Kidney (tissue), 14 donors: ENCODE results near the gene NBEA. TPM values are rescaled to one million over a fixed set of nuclear protein-coding genes. Genes with fewer than 3 reads are reported as not detected.
A peak's percentile ranks its signal among the peaks of the same experiment; 100 is the strongest.

Experiments
- DNase-seq, 5 donors: peaks; one replicate each; pipeline ENCODE4 v3.0.0-alpha.2; 2013 to 2020
- FAIRE-seq: peaks from 2 replicates; lab custom pipeline; 2012; peaks lifted over from hg19 to GRCh38; lab: Jason Lieb, UNC
- H3K27ac ChIP-seq, 2 donors: one replicate each; pipeline ENCODE4 v1.7.0; 2013; ENCODE audit warnings: low read depth in 2 of 2, low read length in 2 of 2, inconsistent platforms in 1 of 2
- H3K27me3 ChIP-seq: one replicate; pipeline ENCODE4 v1.7.1; 2013; ENCODE audit warnings: low read length, inconsistent platforms; ENCODE audit not compliant: control insufficient read depth, insufficient read depth
- H3K36me3 ChIP-seq, 3 donors: one replicate each; pipeline versions ENCODE4 v1.7.0 to v1.7.1; 2013; ENCODE audit warnings: low read length in 3 of 3, control low read depth in 1 of 3, inconsistent platforms in 1 of 3; ENCODE audit not compliant: insufficient read depth in 3 of 3, control insufficient read depth in 2 of 3
- H3K4me1 ChIP-seq, 3 donors: one replicate each; pipeline versions ENCODE4 v1.7.0 to v1.7.1; 2013; ENCODE audit warnings: low read length in 3 of 3, inconsistent platforms in 1 of 3, low read depth in 1 of 3; ENCODE audit not compliant: control insufficient read depth in 2 of 3, insufficient read depth in 2 of 3
- H3K4me3 ChIP-seq, 3 donors: one replicate each; pipeline versions ENCODE4 v1.7.0 to v1.8.1; 2013; ENCODE audit warnings: low read length in 3 of 3, control low read depth in 1 of 3, inconsistent platforms in 1 of 3
- H3K9ac ChIP-seq, 3 donors: one replicate each; pipeline versions ENCODE4 v1.7.0 to v1.7.1; 2013; ENCODE audit warnings: low read length in 3 of 3, control low read depth in 1 of 3, inconsistent platforms in 1 of 3
- H3K9me3 ChIP-seq, 3 donors: one replicate each; pipeline versions ENCODE4 v1.7.0 to v1.7.1; 2013; ENCODE audit warnings: low read length in 3 of 3, control low read depth in 1 of 3, inconsistent platforms in 1 of 3; ENCODE audit not compliant: control insufficient read depth in 2 of 3, insufficient read depth in 1 of 3
- intact Hi-C: fragments of 100-400 bp; cut with DNase I; formaldehyde crosslinking; loops from one replicate; pipeline ENCODE4 v1.11.1; 2022
- polyA plus RNA-seq: library from polyadenylated mRNA; stranded (reverse); fragments of 350-450 nt; fragmentation: Illumina TruSeq; extraction: RNeasy Lipid Tissue Mini Kit (QIAGEN cat#74804); gene quantifications from one replicate; pipeline ENCODE4 v1.2.3, GENCODE V29; 2014; ENCODE audit warnings: low read depth, low replicate concordance; ENCODE audit not compliant: insufficient read depth
- total RNA-seq: library from RNA; stranded (reverse); fragmentation: NEBNext Ultra II Directional; extraction: Animal tissue kit (Norgen Biotek cat#: 25700); gene quantifications from one replicate; pipeline ENCODE4 v1.2.1, GENCODE V29; 2021
- TF ChIP-seq, protein P1 (sequence below): IDR thresholded peaks from 3 replicates; pipeline ENCODE4 v1.5.1; 2012; ENCODE audit warnings: mild to moderate bottlenecking, moderate library complexity, borderline replicate concordance; ENCODE audit not compliant: insufficient read depth; ENCODE audit errors: extremely low read depth
- donor health status: control.
- donor health status: control.
- donor health status: control.
- donor health status: control.
- donor health status: control.
- donor health status: DM: yes; HTN: yes; CAD: no.
- donor health status: Normal renal cell carcinoma (clear cell type).

The NBEA gene
- total and polyA plus RNA-seq, 2 donors from 2014 or later = 4.7 to 14.6 TPM

DNA sequence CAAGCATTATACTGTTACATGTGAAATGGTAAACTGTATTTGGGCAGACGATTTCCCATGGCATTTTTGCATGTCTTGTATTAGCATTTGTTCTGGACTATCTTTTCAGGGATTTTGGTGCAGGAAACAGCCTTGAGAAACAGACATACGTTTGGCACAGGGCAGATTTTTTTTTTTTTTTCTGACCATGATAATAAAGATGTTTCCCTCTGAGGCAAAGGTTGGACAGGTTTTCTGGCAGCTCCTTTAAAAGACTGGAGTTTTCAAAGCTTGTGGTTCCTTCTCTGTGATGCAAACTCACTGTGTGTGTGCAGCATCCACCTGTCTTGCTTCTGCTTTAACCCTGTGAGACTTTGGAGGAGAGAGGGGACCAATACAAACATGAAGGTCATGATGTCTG lies 63.0 kb downstream of the NBEA start:
- DNase-seq (no peak), FAIRE-seq (no peak)
- Histone ChIP-seq H3K27me3 (no peaks in the 10 kb centered on the region), H3K9ac (no peak overlapping the region), H3K4me3 (no peak overlapping the region), H3K4me1 (no peaks in the 10 kb centered on the region), H3K36me3 (no peaks in the 10 kb centered on the region), H3K27ac (no peak overlapping the region), H3K9me3 (no peaks in the 10 kb centered on the region)
- intact Hi-C loops = no loop called here
- TF ChIP-seq, protein P1, sequence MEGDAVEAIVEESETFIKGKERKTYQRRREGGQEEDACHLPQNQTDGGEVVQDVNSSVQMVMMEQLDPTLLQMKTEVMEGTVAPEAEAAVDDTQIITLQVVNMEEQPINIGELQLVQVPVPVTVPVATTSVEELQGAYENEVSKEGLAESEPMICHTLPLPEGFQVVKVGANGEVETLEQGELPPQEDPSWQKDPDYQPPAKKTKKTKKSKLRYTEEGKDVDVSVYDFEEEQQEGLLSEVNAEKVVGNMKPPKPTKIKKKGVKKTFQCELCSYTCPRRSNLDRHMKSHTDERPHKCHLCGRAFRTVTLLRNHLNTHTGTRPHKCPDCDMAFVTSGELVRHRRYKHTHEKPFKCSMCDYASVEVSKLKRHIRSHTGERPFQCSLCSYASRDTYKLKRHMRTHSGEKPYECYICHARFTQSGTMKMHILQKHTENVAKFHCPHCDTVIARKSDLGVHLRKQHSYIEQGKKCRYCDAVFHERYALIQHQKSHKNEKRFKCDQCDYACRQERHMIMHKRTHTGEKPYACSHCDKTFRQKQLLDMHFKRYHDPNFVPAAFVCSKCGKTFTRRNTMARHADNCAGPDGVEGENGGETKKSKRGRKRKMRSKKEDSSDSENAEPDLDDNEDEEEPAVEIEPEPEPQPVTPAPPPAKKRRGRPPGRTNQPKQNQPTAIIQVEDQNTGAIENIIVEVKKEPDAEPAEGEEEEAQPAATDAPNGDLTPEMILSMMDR = no peak

DNA sequence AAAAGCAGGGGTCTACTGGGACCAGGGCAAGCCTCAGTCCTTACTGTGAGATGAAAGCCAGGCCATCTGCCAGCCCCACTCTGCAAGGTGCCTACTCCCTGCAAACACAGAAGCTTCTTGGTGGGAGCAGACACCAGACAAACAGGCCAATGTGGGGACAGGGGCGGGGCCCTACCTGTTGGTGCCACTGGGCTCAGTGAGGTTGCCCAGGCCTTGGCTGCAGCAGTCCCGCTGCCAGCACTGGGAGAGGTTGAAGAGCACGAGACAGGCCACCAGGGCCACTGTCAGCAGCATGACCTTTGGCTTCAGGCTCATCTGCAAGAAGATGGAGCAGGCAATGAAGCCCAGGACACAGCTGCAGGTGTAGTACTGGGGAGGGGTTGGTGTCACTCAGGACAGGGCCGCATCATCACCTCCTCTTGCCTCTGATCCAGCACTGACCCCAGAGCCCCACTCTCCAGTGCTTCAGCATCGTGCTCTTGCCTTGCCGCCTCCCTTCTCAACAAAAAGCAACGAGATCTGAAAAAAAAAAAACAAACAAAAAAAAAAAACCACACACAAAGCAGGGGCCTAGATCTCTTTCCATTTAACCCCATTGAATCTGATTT lies 72.6 kb downstream of the NBEA start:
- Histone ChIP-seq H3K27ac (no peak overlapping the region), H3K9ac (no peak overlapping the region), H3K9me3 (no peaks in the 10 kb centered on the region), H3K27me3 (no peaks in the 10 kb centered on the region), H3K4me3 (no peak overlapping the region), H3K4me1 (no peaks in the 10 kb centered on the region), H3K36me3 (no peaks in the 10 kb centered on the region)
- no peak for DNase-seq
- intact Hi-C loops = no loop called here
- TF ChIP-seq, protein P1 = no peak
- FAIRE-seq = no peak

DNA sequence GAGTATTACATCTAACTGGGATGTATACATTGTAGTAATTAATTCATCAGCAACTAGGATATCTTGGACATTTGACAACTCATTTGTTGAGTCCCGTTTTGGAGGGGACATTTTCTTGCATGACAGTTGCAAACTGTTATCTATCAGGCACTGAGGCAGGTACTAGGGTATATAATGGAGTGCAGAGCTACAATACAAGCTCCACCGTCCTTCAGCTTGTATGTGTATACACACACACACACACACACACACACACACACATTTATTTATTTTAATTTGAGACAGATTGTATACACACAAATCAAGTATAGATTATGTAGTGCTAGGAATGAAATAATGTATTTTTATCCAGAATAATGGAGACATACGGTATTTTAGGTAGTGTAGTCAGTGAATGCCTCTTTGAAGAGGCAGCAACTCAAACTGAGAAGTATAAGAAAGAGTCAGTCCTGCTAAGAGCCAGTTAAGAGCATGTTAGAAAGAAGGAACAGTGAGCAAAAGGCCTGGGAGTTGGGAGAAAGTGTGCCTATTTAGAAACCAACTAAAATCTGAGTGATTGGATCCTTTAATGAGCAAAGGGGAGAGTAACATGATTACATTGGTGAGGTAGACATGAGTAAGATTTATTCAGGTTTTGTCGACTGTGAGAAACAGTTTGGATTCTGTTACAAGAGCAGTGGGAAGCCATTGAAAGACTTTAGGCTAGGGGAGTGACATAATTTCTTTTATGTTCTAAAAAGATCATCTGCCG lies 74.5 kb downstream of the NBEA start:
- TF ChIP-seq, protein P1 = no peak
- no peak for FAIRE-seq
- no peaks in the 10 kb centered on the region for H3K36me3 ChIP-seq
- no peak overlapping the region for H3K27ac ChIP-seq
- no peaks in the 10 kb centered on the region for H3K4me1 ChIP-seq
- intact Hi-C loops = no loop called here
- peak in 2 of 5 donors; percentile 29 to 44 for DNase-seq
- no peaks in the 10 kb centered on the region for H3K9me3 ChIP-seq
- H3K9ac ChIP-seq = no peak overlapping the region
- no peak overlapping the region for H3K4me3 ChIP-seq
- no peaks in the 10 kb centered on the region for H3K27me3 ChIP-seq
